ENCODE data around the gene KLHL13. TPM values are rescaled to one million over a fixed set of nuclear protein-coding genes. Genes with fewer than 3 reads are reported as not detected.

Gene KLHL13
- total RNA-seq, 2 donors from 2014 or later = 8.9 to 10.7 TPM

DNA sequence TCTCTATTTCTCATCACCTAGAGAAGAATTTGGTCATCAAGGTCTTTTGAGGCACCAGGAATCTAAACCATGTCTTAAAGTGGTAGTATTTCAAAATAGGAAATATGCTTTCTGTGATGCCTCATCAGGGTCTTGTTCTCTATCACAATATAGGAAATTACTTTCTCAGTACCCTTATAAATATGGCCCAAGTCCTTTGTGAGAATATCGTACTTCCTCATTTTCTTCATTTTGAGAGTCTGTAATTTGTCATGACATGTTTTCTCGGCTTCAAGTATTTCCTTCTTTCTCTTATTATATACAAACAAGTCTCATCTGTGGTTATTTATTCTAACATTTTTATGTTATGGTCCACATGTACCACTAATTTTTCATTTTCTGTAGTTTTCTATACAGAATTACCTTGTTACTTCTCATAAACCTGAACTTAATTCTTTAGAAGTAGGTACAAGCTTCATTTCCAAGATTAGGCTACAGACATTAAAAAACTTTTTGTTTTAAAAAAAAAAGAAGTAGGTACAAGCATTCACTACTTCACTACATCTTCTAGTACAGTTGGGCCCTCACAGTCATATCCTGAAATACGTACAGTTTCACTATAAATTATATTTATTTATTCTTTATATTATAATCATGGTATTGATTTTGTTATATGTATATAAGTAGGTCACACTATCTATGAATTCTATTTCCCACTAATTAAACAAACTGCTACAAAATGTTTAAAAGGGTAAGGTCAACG, 54.4 kb downstream of the KLHL13 start:
- no peaks in the 10 kb centered on the region for H3K9me3 ChIP-seq
- no peaks in the 10 kb centered on the region for H3K4me1 ChIP-seq (replicated peaks)
- intact Hi-C loops (cut with DNase I) = no loop called here
- 83% methylated on average over 4 of the region's 4 CpGs for WGBS
- no peaks in the 10 kb centered on the region for H3K36me3 ChIP-seq
- TF ChIP-seq POLR2AphosphoS5 (IDR thresholded peaks at IDR 0.05) = no peak
- TF ChIP-seq, protein P1, sequence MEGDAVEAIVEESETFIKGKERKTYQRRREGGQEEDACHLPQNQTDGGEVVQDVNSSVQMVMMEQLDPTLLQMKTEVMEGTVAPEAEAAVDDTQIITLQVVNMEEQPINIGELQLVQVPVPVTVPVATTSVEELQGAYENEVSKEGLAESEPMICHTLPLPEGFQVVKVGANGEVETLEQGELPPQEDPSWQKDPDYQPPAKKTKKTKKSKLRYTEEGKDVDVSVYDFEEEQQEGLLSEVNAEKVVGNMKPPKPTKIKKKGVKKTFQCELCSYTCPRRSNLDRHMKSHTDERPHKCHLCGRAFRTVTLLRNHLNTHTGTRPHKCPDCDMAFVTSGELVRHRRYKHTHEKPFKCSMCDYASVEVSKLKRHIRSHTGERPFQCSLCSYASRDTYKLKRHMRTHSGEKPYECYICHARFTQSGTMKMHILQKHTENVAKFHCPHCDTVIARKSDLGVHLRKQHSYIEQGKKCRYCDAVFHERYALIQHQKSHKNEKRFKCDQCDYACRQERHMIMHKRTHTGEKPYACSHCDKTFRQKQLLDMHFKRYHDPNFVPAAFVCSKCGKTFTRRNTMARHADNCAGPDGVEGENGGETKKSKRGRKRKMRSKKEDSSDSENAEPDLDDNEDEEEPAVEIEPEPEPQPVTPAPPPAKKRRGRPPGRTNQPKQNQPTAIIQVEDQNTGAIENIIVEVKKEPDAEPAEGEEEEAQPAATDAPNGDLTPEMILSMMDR (IDR thresholded peaks at IDR 0.05) = no peak
- no peak for TF ChIP-seq POLR2A (IDR thresholded peaks at IDR 0.05)
- H3K27me3 ChIP-seq (replicated peaks; ENCODE audit: insufficient read depth) = no peaks in the 10 kb centered on the region
- DNase-seq (ENCODE audit: low spot score) = no peak
- H3K27ac ChIP-seq = no peak overlapping the region
- H3K4me3 ChIP-seq = no peak overlapping the region

DNA sequence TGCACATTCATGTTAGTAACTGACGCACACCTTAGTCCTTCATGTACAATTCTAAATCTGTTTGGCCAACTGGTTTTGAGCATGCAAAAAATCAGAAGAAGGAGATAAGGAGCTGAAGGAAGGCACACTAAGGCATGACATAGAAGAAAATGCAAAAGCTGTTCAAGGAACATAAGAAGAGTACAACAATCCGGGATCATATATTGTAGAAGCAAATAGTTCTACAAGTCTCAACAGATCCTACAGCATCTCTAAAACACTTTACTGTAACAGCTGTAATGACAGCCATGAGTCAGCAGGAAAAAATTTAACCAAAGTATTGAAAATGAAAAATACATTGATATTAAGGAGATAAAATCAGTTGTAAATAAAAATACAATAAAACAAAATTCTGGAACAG, 57.7 kb downstream of the KLHL13 start:
- intact Hi-C loops (cut with DNase I) = no loop called here
- 61% methylated on average over 2 of the region's 2 CpGs for WGBS
- no peaks in the 10 kb centered on the region for H3K4me1 ChIP-seq (replicated peaks)
- no peaks in the 10 kb centered on the region for H3K27me3 ChIP-seq (replicated peaks; ENCODE audit: insufficient read depth)
- no peak overlapping the region for H3K27ac ChIP-seq
- DNase-seq (ENCODE audit: low spot score) = no peak
- no peaks in the 10 kb centered on the region for H3K9me3 ChIP-seq
- TF ChIP-seq, protein P1 (IDR thresholded peaks at IDR 0.05) = no peak
- TF ChIP-seq POLR2A (IDR thresholded peaks at IDR 0.05) (no peak), POLR2AphosphoS5 (IDR thresholded peaks at IDR 0.05) (no peak)
- no peaks in the 10 kb centered on the region for H3K36me3 ChIP-seq
- no peak overlapping the region for H3K4me3 ChIP-seq

DNA sequence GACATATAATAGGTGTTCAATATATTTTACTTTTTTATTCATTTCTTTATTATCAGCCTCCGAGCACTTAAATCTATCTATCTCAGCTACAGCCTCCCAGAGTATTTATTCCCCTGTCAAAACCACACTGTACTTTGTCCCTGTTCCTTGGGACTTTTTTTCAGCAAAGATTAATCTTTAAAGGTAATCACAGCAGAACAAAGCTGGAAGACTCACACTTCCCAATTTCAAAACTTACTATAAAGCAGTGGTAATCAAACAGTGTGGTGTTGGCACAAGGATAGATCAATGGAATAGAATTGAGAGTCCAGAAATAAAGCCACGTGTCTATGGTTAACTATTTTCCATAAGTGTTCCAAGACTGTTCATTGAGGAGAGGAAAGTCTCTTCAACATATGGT, 59.7 kb downstream of the KLHL13 start:
- intact Hi-C loops (cut with DNase I) = no loop called here
- Histone ChIP-seq H3K27me3 (replicated peaks; ENCODE audit: insufficient read depth) (no peaks in the 10 kb centered on the region), H3K4me3 (no peak overlapping the region), H3K9me3 (no peaks in the 10 kb centered on the region), H3K4me1 (replicated peaks) (no peaks in the 10 kb centered on the region), H3K36me3 (no peaks in the 10 kb centered on the region), H3K27ac (no peak overlapping the region)
- no peak for DNase-seq (ENCODE audit: low spot score)
- WGBS = 97% methylated on average over 2 of the region's 2 CpGs
- TF ChIP-seq POLR2A (IDR thresholded peaks at IDR 0.05) = no peak
- no peak for TF ChIP-seq POLR2AphosphoS5 (IDR thresholded peaks at IDR 0.05)
- TF ChIP-seq, protein P1 (IDR thresholded peaks at IDR 0.05) = no peak

DNA sequence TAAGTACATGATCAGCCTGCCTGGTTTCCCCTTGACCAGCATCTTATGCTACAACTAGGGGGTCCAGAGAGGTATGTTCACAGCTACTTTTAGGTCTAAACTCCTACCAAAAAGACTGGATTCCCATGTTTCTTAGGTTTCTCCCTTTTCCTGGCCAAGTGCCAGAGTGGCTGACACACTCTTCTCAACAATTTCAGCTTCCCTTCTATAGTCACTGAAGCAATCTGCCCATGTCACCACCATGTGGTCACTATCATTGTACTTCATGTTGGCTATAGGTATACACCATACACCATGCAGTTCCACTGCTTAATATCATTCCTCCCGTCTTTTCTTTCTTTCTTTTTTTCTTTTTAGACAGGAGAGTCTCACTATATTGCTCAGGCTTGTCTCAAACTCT, 66.9 kb downstream of the KLHL13 start:
- TF ChIP-seq POLR2A (IDR thresholded peaks at IDR 0.05) = no peak
- TF ChIP-seq, protein P1 (IDR thresholded peaks at IDR 0.05) = no peak
- TF ChIP-seq POLR2AphosphoS5 (IDR thresholded peaks at IDR 0.05) = no peak
- H3K9me3 ChIP-seq = no peaks in the 10 kb centered on the region
- no peaks in the 10 kb centered on the region for H3K36me3 ChIP-seq
- WGBS = 73% methylated on average over 1 of the region's 1 CpG
- no peak for DNase-seq (ENCODE audit: low spot score)
- H3K27me3 ChIP-seq (replicated peaks; ENCODE audit: insufficient read depth) = no peaks in the 10 kb centered on the region
- no peak overlapping the region for H3K4me3 ChIP-seq
- intact Hi-C loops (cut with DNase I) = no loop called here
- H3K4me1 ChIP-seq (replicated peaks) = no peaks in the 10 kb centered on the region
- no peak overlapping the region for H3K27ac ChIP-seq

Data from prostate gland (tissue), 2 donors.